ENCODE measurements around the gene TRAF3IP3. TPM values are rescaled to one million over a fixed set of nuclear protein-coding genes. Genes with fewer than 3 reads are reported as not detected.

TRAF3IP3 gene
- total RNA-seq, 1 donor from 2014 or later: not detected

DNA sequence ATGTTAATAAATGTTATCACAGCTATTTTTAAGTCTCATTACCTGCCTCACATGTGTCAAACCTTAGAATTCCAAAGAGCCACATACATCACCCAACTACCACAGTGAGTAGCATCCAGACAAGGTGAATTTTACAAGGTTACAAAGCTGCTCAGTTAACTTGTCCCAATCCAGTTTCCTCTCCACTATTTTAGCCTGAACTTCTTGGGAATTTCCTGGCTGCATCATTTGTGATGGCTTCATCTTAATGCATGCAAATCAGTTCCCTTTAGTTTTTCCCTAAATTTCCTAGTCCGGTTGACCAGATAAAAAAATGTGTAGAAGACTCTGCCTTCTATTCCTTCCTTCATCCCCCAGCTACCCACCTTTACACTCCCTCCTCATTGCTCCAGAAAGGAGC is 597 bp upstream of the TRAF3IP3 start:
- TF ChIP-seq EZH2 (IDR thresholded peaks at IDR 0.05) (no peak), EZH2phosphoT487 (IDR thresholded peaks at IDR 0.05) (no peak)
- TF ChIP-seq, protein P1, sequence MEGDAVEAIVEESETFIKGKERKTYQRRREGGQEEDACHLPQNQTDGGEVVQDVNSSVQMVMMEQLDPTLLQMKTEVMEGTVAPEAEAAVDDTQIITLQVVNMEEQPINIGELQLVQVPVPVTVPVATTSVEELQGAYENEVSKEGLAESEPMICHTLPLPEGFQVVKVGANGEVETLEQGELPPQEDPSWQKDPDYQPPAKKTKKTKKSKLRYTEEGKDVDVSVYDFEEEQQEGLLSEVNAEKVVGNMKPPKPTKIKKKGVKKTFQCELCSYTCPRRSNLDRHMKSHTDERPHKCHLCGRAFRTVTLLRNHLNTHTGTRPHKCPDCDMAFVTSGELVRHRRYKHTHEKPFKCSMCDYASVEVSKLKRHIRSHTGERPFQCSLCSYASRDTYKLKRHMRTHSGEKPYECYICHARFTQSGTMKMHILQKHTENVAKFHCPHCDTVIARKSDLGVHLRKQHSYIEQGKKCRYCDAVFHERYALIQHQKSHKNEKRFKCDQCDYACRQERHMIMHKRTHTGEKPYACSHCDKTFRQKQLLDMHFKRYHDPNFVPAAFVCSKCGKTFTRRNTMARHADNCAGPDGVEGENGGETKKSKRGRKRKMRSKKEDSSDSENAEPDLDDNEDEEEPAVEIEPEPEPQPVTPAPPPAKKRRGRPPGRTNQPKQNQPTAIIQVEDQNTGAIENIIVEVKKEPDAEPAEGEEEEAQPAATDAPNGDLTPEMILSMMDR (IDR thresholded peaks at IDR 0.05): no peak
- Mint-ChIP-seq H3K27me3 (ENCODE audit: insufficient read depth, low read depth) (peaks cover 6% of the 10 kb centered on the region), H3K27ac (no peak overlapping the region), H3K4me3 (no peak overlapping the region), H3K9me3 (no peaks in the 10 kb centered on the region), H3K36me3 (no peaks in the 10 kb centered on the region), H3K4me1 (no peaks in the 10 kb centered on the region)
- Histone ChIP-seq H3K9ac (no peak overlapping the region), H3K36me3 (no peaks in the 10 kb centered on the region), H3F3A (ENCODE audit: low read depth) (no peaks in the 10 kb centered on the region), H3K4me2 (no peak overlapping the region), H3K27ac (no peak overlapping the region), H3K79me2 (ENCODE audit: low read depth) (no peaks in the 10 kb centered on the region), H3K4me1 (no peaks in the 10 kb centered on the region), H3K27me3 (no peaks in the 10 kb centered on the region), H3K9me3 (ENCODE audit: low read depth) (no peaks in the 10 kb centered on the region), H3K4me3 (no peak overlapping the region), H4K20me1 (ENCODE audit: low read depth) (no peaks in the 10 kb centered on the region), H2AFZ (replicated peaks) (no peak overlapping the region)
- no peak for DNase-seq (ENCODE audit: low spot score)

DNA sequence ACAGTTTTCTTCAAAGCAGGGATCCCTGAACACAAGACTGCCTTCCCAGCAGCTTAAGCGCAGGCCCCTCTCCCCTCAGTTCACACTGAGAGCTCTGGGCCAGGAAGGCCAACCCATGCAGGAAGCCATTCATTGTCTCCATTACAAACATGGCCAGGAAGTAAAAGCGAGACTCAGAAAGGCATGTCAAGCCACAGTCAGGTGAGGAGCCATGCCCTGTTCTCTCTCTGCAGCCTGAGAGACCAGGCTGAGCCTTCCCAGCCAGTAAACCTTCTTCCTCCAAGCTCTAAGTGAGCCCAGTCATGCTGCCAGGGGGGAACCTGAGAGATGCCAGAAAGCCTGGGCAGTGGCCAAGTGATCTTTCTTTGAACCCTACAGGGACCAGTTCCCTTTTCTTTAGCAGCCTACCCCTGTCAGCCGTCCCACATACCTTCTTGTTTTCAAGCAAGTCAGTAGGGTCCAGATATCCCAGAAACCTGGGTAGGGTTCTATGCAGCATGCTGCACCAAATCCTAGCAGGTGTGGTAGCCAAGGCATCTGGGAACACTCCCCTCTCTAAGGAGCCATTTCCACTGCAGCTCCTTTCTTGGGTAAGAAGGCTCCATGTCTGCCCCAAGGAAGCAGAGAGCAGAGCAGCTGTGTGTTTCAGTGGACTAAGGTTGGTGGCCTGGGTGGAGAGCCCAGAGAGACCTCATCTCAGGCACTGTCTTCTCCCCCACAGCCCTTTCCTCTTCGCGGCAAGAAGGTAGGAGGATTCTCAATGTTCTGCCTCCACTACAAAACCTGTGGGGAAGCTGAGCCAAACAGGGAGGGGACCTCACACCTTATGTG is 977 bp downstream of the TRAF3IP3 start:
- Mint-ChIP-seq H3K4me3 (no peak overlapping the region), H3K9me3 (no peaks in the 10 kb centered on the region), H3K4me1 (no peaks in the 10 kb centered on the region), H3K36me3 (no peaks in the 10 kb centered on the region), H3K27ac (no peak overlapping the region), H3K27me3 (ENCODE audit: insufficient read depth, low read depth) (peaks cover 9% of the 10 kb centered on the region)
- Histone ChIP-seq H3K79me2 (ENCODE audit: low read depth) (no peaks in the 10 kb centered on the region), H3K27me3 (peaks cover 6% of the 10 kb centered on the region), H3K4me3 (no peak overlapping the region), H3K27ac (no peak overlapping the region), H3K9ac (no peak overlapping the region), H3K4me1 (no peaks in the 10 kb centered on the region), H3F3A (ENCODE audit: low read depth) (no peaks in the 10 kb centered on the region), H3K36me3 (no peaks in the 10 kb centered on the region), H2AFZ (replicated peaks) (no peak overlapping the region), H3K9me3 (ENCODE audit: low read depth) (no peaks in the 10 kb centered on the region), H3K4me2 (no peak overlapping the region), H4K20me1 (ENCODE audit: low read depth) (no peaks in the 10 kb centered on the region)
- no peak for TF ChIP-seq EZH2phosphoT487 (IDR thresholded peaks at IDR 0.05)
- no peak for TF ChIP-seq EZH2 (IDR thresholded peaks at IDR 0.05)
- TF ChIP-seq, protein P1 (IDR thresholded peaks at IDR 0.05): no peak
- DNase-seq (ENCODE audit: low spot score): no peak

DNA sequence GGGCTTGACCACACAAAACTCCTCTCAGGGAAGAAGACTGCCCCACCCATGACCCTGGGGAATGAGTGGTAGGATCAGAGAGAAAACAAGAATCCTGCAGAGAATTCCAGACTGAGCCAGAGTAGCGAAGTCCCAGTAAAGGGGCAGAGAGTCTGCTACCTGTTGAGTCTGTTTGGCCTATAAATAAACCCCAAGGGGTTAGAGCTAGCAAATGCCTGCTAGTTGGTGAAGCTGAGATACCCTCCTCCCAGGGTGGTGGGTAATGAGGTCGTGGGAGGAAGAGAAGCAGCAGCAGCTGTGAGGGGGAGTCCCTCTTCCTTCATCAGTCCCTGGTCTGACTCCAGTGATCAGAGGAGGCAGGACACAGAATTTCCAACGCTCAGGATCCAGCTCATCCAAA is 2.5 kb downstream of the TRAF3IP3 start:
- no peaks in the 10 kb centered on the region for H3K4me1 Mint-ChIP-seq
- no peaks in the 10 kb centered on the region for H3K36me3 ChIP-seq
- no peak overlapping the region for H3K9ac ChIP-seq
- no peaks in the 10 kb centered on the region for H3K9me3 Mint-ChIP-seq
- H3K27ac ChIP-seq: no peak overlapping the region
- no peaks in the 10 kb centered on the region for H3K9me3 ChIP-seq (ENCODE audit: low read depth)
- no peak for DNase-seq (ENCODE audit: low spot score)
- H2AFZ ChIP-seq (replicated peaks): no peak overlapping the region
- no peak overlapping the region for H3K27ac Mint-ChIP-seq
- peaks cover 9% of the 10 kb centered on the region for H3K27me3 Mint-ChIP-seq (ENCODE audit: insufficient read depth, low read depth)
- H3K27me3 ChIP-seq: peaks cover 6% of the 10 kb centered on the region
- H3K79me2 ChIP-seq (ENCODE audit: low read depth): no peaks in the 10 kb centered on the region
- H3K4me2 ChIP-seq: no peak overlapping the region
- TF ChIP-seq, protein P1 (IDR thresholded peaks at IDR 0.05): no peak
- TF ChIP-seq EZH2phosphoT487 (IDR thresholded peaks at IDR 0.05): no peak
- TF ChIP-seq EZH2 (IDR thresholded peaks at IDR 0.05): no peak
- H3K4me1 ChIP-seq: no peaks in the 10 kb centered on the region
- no peaks in the 10 kb centered on the region for H4K20me1 ChIP-seq (ENCODE audit: low read depth)
- no peak overlapping the region for H3K4me3 Mint-ChIP-seq
- no peaks in the 10 kb centered on the region for H3F3A ChIP-seq (ENCODE audit: low read depth)
- no peaks in the 10 kb centered on the region for H3K36me3 Mint-ChIP-seq
- H3K4me3 ChIP-seq: no peak overlapping the region

Data from neural progenitor cell (in vitro differentiated cells).